Forelimb muscle (tissue), 1 donor: ENCODE results near the gene TRIM6. TPM values are rescaled to one million over a fixed set of nuclear protein-coding genes. Genes with fewer than 3 reads are reported as not detected.
"Not testable (repeated sequence)": the region's sequence is repeated elsewhere in the genome, so short reads cannot be mapped to it uniquely, and the experiment has no call there.

Source experiments
- DNase-seq: peaks from one replicate; pipeline ENCODE4 v3.0.0-alpha.2; 2013; ENCODE audit warnings: low read depth
- polyA plus RNA-seq: library from polyadenylated mRNA; unstranded; fragments of 120-200 nt; gene quantifications from one replicate; pipeline ENCODE4 v1.2.1, GENCODE V29; 2013; ENCODE audit not compliant: insufficient read length

TRIM6 gene, protein sequence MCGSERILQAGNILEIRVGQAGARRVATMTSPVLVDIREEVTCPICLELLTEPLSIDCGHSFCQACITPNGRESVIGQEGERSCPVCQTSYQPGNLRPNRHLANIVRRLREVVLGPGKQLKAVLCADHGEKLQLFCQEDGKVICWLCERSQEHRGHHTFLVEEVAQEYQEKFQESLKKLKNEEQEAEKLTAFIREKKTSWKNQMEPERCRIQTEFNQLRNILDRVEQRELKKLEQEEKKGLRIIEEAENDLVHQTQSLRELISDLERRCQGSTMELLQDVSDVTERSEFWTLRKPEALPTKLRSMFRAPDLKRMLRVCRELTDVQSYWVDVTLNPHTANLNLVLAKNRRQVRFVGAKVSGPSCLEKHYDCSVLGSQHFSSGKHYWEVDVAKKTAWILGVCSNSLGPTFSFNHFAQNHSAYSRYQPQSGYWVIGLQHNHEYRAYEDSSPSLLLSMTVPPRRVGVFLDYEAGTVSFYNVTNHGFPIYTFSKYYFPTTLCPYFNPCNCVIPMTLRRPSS
- 1.4 TPM for polyA plus RNA-seq

DNA sequence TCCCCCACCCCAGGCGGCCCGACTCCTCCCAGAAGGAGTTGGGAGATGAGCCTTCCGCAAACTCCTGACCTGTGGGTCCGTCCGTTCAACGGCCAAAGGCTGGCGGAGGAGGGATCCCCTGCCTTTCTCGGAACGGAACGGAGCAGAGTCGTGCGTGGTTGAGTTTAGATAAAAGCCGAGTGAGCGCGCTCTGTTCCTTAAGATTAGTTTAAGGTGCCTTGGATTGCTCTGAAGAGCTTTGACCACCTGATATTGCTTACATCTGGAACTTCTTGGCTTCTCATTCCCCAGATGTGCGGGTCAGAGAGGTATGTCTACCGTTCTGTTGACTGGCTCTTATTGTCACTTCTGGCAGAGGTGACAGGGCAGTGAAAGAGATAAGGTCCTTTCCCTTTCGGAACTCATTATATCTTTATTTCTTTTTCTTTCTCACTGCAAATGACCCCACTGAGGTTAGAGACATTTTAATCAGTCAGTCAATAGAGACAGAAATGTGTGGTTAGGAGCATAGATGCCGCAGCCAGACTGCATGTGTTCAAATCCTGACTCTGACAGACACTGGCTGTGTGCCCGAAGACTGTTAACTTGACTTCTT is at the start of gene TRIM6:
TRIM6 (plus strand) TSS at position 31 of the 595 bp plus-strand sequence; CDS start at position 292, 261 bp downstream.
- no peak for DNase-seq

DNA sequence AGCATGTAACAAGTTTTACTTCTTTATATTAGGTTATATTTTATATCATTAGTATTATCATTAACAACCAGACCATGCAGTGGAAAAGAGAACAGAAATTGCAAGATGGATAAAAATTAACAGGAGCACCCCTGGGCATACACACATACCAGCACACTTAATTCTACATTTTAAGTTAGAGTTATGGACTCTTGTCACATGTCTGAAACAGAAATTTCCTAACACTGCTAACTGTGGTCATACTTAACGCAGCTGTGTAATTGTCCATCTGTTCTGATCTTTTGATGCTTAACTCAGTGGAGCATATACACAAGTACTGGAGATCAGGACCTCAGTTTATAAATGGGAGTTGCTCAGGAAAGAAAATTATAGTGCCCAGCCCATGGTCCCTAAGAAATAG is 48.5 kb upstream of the TRIM6 start:
- DNase-seq, result no peak

DNA sequence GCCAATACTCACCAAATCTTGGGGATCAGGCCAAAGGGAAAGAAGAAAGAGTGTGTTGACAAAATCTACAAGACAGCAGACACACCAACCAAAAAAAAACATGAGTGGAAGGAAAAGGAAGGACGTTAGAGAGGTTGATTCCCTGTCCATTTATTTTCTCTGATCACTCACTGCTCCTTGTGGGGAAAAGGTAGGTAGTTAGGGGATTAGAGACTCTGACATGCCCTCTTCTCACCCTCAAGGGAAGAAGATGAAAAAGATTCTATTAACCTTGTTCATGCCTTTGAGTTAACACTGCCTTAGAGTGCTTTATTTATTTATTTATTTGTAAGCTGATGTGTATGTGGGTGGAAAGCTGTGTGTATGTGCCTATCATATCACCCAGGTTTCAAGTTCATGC is 48.0 kb upstream of the TRIM6 start, which contains the start of gene OR52H1:
OR52H1 (minus strand) TSS at position 101 of the 400 bp plus-strand sequence. CDS start 3,035 bp downstream, outside the sequence.
- DNase-seq, result no peak

DNA sequence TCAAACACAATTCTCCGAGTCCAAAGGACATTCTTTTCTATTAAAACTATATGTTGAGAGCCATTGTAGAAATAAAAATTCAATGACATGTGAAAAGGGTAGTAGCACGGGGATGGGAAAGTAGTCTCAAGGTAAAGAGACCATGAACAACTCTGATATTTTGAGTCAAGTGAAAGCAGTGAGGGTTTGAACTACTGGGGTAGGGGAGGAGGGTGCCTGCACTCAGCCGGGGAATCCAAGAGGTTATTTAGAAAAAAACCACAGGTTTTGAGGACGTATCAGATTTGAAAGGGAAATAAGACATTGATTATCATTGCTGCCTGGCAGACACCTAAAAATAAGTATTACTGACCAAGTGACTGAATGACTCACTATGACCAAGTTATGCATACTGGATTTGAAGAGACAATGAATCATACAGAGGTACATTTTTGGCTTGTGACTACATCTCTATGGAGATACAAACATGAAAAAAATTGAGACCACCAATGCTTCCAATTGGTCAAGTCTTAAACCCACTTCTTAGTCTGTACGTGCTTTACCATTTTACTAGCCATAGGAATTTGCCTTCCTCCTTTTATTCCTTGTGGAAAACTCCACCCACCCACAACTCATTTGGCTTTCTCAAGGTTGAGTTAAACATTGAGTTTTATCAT is 45.9 kb upstream of the TRIM6 start:
- no peak for DNase-seq

DNA sequence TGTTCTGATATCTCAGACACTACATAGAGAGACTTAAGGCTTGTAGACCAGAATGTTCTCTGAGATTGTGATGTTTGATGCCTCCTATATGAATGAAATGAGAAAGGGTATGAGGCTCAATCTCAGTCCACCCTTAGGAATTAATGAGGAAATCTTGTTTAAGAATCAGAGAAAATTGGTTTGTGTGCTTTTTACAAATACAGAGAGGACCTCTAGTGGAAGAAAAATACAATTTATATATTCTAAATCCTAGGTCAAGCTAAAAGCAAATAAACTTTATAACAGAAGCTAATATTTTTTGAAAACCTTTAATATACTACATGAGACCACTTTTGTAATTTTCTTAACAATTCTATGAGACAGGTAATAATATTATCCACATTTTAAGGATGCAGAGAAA is 43.1 kb upstream of the TRIM6 start:
- DNase-seq, result no peak

DNA sequence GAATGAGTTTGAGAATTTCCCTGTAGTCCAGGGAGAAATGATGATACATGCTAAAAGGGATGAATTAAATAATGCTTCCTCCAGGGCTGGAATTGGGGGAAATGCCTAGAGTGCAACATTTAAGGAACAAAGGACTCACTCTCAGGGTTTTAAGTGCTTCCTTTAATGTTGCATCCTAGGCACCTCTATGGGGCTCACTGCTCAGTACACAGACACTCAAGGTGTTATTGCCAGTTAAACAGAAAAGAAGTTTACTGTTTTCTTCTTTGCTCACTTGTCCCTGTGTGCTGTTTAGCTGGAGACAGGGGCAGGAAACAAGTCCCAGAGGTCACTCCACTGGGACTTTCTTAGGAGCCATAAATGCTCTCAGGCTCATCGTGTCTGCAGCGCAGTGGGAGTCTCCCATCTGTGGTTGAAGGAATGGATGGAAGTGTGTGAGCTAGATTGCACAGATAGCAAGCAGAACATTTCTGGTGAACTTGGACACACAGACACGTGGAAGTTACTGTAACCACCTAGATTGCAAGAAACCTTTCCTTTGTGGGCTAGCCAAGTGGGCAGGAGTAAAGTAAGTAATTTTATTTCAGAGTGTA is 39.7 kb upstream of the TRIM6 start:
- no peak for DNase-seq

DNA sequence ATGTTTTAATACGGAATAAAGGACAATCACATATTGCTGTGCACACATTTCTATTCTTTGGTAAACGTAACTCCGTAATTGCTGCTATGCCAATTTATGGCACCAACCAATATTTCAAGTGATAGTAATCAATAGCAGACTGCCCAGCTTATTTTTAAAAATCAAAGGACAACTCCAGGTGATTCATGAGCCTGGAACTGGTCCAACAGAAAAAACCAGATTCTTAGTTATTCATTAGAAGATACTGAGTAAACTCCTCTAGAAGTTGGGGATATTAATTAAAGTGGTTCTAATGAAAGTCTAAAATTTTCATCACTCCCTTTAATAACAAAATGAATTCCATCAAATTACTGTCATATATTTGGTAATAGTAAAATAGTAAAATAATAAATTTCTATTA is 38.7 kb upstream of the TRIM6 start:
- DNase-seq, result no peak

DNA sequence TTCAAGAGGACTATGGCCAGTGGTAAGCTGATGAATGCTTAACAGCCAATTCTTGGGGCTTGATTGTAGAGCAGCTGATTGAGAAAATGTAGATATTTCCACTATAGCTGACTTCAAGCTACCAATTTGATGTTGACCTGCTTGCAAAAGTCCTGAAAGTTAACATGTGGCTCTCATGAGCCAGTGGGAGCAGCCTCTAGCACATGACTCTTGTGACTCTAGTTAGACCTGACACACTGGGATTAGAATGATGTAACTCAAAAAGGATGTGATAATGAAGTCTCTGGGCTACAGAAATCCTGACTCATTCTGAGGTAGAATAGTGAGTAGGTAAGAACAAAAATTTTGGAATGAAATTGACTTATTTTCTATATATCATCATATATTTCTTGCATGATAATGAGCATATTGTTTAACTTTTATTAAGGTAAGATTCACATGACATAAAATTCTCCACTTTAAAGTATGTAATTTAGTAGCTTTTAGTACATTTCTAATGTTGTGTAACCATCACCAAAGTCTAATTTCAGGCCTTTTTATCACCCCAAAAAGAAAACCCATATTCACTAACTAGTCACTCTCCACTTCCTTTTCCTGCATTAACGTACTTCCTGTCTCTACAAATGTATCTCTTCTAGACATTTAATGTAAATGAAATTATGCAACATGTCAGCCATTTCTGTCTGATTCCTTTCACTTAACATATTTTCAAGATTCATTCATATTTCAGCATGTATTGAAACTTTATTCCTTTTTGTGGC is 32.0 kb upstream of the TRIM6 start:
- DNase-seq, result no peak

DNA sequence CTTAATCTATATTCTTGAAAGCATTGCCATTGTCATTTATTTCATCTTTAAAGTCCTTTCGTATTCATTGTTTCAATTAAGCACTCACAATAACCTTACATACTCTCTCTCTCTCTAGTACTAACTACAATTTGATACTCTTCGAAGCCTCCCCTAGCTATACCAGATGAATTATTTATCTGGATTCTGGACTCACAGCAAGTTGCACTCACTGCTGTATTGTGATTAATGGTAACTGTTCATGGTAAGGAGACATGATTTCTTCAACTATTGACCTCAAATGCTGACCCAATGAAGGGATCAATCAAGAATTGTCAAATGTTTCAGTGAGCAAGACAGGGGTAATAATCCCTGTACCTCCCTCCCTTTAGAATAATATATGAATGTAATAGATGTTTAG is 21.8 kb upstream of the TRIM6 start:
- DNase-seq, result no peak

DNA sequence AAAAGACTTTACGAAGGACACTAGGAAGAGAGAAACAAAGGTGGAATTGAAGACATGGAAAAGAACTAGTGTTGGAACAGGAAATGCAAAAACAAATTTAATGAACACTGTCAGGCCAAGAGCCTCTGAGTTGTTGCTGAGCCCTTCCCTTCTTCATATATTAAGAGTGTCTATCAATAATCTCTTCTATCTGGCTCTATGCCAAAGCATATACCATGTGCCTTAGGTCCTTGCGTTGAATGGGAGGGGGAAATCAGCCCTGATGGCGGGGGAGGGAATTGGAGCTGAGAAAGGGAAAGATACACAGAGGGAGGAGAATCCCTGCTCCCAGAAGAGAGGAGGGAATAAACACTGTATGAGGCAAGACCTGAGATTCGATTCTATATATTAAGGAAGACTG is 21.3 kb upstream of the TRIM6 start:
- no peak for DNase-seq

DNA sequence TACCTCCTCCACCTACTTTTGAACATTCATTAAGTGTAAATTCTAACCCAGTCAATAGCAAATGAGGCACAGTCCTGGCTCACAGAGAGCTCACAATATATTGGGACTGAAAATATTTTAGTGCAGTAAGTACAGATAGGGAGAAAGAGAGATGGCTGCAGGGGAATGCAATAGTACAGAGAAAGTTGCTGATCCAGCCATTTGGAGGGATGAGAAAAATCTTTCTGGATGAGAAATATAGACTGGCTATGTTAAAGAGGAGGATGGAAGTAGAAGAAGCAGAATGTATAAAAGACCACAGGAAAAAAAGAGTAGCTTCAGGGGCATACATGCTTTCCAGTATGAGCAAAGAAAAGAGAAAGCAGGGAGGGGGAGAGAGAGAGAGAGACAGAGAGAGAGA is 19.3 kb upstream of the TRIM6 start:
- DNase-seq, result no peak

DNA sequence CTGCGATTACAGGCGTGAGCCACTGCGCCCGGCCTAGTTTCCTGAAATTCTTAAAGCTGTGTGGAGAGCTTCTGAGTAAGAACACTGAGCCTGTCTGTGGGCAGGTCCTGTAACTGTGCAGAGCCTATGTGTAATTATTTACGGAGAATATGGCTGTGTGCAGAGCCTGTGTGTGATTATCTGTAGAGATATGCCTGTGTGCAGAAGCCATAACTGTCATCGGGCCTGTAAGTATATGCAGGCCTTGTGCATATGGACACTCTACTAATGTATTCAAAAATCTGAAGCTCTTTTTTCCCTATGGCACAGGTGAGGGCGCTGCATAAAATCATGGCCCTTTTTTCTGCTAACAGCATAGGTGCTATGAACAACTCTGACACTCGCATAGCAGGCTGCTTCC is 15.9 kb upstream of the TRIM6 start, which contains the start of gene OR52B6:
OR52B6 (plus strand) TSS at position 301 of the 400 bp plus-strand sequence; CDS start at position 301, 0 bp downstream.
- DNase-seq, result no peak

DNA sequence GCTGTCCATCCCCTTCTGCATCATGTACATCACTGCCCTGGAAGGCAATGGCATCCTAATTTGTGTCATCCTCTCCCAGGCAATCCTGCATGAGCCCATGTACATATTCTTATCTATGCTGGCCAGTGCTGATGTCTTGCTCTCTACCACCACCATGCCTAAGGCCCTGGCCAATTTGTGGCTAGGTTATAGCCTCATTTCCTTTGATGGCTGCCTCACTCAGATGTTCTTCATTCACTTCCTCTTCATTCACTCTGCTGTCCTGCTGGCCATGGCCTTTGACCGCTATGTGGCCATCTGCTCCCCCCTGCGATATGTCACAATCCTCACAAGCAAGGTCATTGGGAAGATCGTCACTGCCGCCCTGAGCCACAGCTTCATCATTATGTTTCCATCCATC is 15.4 kb upstream of the TRIM6 start:
- DNase-seq, result no peak

DNA sequence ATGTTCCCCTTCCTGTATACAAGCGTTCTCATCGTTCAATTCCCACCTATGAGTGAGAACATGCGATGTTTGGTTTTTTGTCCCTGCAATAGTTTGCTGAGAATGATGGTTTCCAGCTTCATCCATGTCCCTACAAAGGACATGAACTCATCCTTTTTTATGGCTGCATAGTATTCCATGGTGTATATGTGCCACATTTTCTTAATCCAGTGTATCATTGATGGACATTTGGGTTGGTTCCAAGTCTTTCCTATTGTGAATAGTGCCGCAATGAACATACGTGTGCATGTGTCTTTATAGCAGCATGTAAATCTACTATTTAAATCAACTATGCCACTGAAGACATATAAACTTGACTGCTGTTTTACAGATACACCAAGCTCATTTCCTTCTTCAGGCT is 12.0 kb upstream of the TRIM6 start:
- DNase-seq, result not testable (repeated sequence)

DNA sequence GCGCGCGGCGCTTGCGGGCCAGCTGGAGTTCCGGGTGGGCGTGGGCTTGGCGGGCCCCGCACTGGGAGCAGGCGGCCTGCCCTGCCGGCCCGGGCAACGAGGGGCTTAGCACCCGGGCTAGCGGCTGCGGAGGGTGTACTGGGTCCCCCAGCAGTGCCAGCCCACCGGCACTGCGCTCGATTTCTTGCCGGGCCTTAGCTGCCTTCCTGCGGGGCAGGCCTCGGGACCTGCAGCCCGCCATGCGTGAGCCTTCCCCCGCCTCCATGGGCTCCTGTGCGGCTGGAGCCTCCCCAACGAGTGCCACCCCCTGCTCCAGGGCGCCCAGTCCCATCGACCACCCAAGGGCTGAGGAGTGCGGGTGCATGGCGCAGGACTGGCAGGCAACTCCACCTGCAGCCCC is 6.5 kb upstream of the TRIM6 start:
- DNase-seq, result not testable (repeated sequence)

DNA sequence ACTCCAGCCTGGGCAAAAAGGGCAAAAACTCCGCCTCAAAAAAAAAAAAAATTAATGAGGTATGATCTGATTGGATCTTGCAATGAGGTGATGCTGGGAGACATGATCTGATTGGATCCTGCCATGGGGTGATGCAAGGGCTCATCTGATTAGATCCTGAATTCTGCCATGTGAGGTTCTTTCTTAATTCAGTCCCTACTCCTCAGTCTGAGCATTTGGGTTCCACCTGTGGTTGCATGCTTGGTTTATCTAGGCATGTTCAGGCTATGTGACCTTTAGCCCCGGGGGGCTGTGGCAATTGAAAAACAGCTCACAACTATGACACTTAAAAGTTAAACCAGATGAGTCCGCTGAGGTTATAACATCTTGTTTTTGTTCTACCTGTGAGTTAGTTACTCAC is 4.8 kb upstream of the TRIM6 start:
- no peak for DNase-seq

DNA sequence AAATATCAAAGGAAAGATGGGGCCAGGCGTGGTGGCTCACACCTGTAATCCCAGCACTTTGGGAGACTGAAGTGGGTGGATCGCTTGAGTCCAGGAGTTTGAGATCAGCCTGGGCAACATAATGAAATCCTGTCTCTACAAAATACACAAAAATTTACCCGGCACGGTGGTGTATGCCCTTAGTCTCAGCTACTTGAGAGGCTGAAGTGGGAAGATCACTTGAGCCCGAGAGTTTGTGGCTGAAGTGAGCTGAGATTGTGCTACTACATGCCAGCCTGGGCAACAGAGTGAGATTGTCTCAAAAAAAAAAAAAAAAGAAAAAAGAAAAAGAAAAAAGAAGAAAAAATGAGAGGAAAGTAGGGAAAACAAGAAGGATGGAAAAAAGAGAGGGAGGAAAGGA is 3.8 kb upstream of the TRIM6 start:
- no peak for DNase-seq

DNA sequence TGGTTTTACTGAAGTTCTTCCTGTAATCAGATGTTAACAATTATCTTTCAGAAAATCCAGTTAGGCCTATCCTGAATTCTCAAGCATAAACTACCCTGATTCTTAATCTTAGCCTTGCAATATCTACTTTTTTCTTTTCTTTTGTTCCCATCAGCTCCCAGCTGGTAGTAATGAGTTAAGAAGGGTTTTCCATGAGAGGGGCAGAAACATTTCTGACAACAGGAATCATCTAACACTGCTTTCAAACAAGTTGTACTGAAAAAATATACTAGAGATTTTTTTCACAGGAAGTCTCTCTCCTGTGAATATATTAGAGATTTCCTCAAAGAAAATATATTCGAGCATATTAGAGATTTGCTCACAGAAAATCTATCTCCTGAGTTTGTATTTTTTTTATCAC is 3.3 kb upstream of the TRIM6 start:
- no peak for DNase-seq

DNA sequence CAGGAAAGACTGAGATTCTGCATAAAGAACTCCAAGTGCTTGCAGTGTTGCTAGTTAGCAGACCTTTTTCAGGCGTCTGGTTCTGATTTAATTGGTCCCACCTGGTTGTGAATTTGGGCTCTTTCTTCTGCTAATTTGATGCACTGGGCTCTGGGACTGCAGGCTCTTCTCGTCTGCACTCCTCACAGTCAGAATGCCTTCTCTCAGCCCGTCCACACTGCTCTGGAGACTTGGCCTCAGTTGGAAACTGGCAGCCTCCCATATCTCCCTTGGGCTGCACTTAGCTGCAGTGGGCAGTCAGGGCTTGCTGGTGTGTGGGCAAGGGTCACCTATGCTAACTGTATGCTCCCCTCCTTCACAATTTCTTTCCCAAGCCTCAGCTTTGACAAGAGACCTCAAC is 1.5 kb downstream of the TRIM6 start:
- no peak for DNase-seq

DNA sequence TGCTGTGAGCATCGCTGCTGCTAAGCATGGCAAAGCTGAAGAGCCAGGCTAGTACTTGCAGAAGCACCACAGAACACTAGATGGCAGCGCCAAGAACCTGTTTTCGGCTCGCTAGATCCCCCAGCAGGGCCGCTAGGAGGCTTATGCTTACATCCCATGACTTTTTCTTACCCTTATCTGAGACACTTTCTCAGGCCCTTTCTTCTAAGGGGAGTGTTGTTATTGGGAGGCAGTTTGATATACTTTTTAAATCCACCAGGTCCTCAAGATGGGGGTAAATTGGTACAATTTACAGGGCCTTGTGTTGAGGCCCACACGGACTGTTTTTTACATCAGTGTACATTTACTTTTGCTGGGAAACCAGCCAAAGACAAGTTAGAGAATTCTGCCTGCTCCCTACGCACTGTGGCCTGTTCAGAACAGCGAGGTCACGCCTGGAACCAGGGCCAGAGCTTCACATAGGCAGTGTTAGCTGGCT is 4.0 kb downstream of the TRIM6 start:
- no peak for DNase-seq

DNA sequence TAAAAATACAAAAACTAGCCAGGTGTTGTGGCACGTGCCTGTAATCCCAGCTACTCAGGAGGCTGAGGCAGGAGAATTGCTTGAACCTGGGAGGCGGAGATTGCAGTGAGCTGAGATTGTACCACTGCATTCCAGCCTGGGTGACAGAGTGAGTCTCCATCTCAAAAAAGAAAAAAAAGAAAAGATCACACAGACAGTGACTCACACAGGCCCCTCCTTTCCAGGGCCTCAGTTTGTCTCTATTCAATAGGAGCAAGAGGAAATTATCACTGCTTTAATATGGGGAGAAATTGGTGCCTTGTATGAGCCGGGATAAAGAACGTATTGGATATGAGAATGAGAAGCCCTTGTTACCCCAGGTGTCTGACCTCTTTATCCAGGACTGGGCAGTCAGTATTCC is 6.4 kb downstream of the TRIM6 start:
- DNase-seq, result not testable (repeated sequence)
